ENCODE data around the gene BLOC1S2.
"Not testable (repeated sequence)": the region's sequence is repeated elsewhere in the genome, so short reads cannot be mapped to it uniquely, and the experiment has no call there.

The BLOC1S2 gene

GRCh38 chr10:100291356-100291755, 4.9 kb upstream of the BLOC1S2 start:
- no peak for DNase-seq (ENCODE audit: low read depth)

- DNase-seq (ENCODE audit: low read depth) = peak; percentile 45
Observed at GRCh38 chr10:100289641-100290040, 3.2 kb upstream of the BLOC1S2 start.

DNA sequence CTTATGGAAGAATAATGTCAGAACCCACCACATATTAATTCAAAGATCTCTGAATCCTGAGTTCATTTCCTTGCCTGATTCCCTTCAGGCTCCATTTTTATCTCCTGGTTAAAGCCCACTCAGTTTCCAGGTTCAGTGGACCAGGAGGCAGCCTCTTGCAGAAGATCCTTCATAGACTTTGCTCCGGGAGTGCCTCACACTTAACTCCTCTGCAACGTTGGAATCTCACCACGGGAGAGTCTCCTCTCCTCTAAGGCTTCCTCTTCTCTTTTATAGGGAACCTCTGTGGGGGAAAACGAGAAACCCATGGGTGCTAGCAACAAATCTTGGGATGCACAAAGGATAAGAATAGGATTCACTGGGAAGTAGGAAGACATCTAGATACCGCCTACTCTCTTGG, 1.7 kb upstream of the BLOC1S2 start:
- no peak for DNase-seq (ENCODE audit: low read depth)

GRCh38 chr10:100287756-100288155, 1.3 kb upstream of the BLOC1S2 start:
- no peak for DNase-seq (ENCODE audit: low read depth)

DNA sequence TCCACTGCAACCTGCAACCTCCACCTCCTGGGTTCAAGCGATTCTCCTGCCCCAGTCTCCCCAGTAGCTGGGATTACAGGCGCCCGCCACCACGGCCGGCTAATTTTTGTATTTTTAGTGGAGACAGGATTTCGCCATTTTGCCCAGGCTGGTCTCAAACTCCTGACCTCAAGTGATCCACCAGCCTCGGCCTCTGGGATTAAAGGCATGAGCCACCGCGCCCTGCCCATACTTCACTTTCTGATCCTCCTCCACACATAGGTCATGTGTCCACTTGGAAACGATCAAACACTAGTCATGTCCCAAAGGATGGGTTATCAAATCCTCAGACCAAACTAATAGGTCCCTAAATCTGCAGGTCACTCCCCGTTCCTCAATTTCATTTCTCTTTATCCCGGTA, 1.2 kb downstream of the BLOC1S2 start:
- DNase-seq (ENCODE audit: low read depth) = not testable (repeated sequence)

GRCh38 chr10:100282907-100283306, 3.6 kb downstream of the BLOC1S2 start:
- DNase-seq (ENCODE audit: low read depth) = no peak

- not testable (repeated sequence) for DNase-seq (ENCODE audit: low read depth)
Observed at GRCh38 chr10:100276971-100277370, 9.5 kb downstream of the BLOC1S2 start.

DNA sequence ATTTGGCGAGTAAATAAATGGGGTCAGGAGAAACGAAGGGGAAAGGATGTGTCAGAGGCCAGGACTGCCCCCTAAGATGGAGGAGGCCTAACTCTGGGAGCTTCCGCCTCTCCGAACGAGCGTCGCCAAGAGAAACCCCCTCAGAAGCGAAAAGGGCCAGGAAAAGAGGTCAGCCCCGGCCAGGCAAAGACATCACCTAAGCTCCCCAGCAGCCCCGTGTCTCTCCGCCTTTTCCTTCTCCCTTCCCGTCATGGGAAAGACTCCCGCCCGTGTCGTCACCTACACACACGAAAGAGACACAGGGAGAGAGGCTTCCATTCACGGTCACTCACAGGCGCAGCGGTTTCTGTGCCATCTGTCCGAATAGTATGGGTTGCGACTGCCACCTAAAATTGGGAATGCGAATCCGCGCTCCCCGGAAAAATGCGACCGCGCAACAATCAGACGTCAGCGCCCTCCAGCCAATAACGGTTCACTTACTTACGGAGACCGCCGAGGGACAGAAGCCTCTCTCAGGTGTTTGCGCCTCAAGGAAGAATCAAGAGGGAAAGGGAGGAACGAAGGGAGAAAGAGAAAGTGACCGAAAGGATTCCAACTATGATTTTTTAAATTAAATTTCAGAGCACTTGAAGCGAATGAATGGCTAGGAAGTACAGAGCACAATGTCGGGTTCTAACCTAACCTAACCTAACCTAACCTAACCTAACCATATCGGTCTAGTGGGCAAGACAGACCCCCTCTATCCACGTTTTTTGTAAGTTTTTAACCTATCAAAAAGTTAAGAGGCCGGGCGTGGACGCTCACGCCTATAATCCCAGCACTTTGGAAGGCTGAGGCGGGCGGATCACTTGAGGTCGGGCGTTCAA, 19.0 kb downstream of the BLOC1S2 start, which contains the start of gene CWF19L1:
TSS of gene CWF19L1 (minus strand) at position 400 of the 866 bp plus-strand sequence. CDS start at position 355, 45 bp downstream.
- peak; percentile 61 for DNase-seq (ENCODE audit: low read depth)

DNA sequence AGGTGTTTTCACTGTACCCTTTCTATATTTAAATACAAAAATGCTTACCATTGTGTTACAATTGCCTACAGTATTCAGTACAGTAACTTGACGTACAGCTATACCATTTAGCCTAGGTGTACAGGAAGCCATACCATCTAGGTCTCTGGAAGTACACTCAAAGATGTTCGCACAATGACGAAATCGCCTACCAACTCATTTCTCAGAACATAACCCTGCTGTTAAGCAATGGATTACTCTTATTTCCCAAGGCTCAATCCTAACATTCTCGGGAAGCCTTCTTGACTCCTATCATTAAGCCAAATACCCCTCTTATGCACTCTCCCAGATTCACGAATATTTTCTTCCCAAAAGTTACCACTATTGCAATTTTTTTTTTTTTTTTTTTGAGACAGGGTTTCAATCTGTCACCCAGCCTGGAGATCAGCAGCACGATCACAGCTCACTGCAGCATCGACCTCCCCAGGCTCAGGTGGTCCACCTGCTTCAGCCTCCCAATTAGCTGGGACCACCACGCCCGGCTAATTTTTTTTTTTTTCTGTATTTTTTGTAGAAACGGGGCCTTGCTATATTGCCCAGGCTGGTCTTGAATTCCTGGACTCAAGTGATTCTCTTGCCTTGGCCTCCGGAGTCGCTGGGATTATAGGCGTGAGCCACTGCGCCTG, 20.5 kb downstream of the BLOC1S2 start:
- no peak for DNase-seq (ENCODE audit: low read depth)

DNA sequence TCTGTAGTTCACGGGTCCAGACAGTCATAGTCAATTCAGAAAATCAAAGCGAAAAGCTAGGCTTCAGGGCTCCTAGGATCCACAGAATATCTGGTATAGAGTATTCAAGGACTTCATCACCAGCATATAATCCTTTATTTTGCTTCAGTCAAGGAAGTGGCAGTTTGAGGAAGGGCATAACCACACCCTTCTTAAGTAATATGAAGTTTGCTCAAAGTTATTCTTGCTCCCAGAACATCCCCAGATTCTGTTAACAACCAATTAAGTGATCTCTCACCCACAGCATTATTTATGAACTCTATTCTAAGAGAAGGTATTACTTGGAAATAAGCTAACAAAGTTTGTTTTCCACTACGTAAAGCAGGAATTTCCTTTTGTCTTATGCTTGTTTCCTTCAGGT, 32.3 kb downstream of the BLOC1S2 start:
- DNase-seq (ENCODE audit: low read depth) = no peak

- no peak for DNase-seq (ENCODE audit: low read depth)
Observed at GRCh38 chr10:100253041-100253440, 33.4 kb downstream of the BLOC1S2 start.

DNA sequence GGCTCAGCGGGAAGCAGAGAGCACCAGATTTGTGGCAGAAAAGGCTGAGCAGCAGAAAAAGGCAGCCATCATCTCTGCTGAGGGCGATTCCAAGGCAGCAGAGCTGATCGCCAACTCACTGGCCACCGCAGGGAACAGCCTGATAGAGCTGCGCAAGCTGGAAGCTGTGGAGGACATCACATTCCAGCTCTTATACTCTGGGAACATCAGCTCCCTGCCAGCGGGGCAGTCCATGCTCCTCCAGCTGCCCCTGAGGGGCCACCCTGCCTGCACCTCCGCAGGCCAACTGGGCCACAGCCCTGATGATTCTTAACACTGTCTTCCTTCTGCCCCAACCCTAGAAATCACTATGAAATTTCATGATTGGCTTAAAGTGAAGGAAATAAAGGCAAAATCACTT, 37.7 kb downstream of the BLOC1S2 start:
- no peak for DNase-seq (ENCODE audit: low read depth)

GRCh38 chr10:100245484-100246220, 40.8 kb downstream of the BLOC1S2 start:
- DNase-seq (ENCODE audit: low read depth) = no peak

DNA sequence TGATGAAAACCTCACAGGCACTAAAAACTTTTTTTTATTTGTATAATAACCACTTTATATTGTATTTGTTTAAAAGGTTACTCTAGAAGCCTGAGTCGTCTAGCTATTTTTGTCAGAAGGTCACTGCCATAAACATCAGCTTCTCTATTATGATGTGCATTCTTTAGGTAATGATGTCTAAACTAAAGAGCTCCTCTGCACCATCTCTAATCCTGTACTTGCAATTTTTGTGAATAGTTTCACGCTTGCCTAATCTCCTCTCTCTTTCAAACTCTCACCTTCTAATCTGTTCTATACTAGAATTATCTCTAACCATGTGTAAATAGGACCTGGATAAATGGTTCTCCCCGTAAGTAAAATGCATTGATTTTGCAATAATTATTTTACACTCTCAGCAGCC, 46.6 kb downstream of the BLOC1S2 start:
- no peak for DNase-seq (ENCODE audit: low read depth)

DNA sequence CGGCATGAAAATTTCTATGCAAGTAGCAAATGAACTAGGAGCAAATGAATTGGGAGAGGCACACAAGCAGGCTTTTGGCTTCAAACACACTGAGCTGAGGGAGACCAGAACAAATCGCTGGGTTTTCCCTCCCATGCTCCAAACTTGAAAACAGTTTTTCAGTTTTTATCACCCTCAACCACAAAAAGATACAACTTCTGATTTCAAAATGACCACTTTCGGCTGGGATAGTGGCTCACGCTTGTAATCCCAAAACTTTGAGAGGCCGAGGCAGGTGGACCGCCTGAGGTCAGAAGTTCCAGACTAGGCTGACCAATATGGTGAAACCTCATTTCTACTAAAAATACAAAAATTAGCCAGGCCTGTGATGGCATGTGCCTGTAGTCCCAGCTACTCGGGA, 48.1 kb downstream of the BLOC1S2 start:
- DNase-seq (ENCODE audit: low read depth) = no peak

DNA sequence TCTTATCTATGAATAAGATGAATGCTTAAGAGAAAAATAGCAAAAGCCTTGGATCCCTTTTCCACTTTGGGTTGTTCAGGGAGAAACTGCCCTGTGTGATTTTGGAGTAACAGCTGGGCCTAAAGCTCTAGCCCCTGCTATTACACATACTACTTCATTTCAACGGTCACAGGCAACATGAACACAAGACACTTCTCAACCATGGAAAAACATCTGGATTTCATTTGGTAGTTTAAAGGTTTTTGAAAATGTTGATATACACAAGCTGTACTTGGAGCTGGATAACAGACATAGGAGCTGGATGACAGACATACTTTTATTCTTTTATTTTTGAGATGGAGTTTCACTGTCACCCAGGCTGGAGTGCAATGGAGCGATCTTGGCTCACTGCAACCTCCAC, 54.4 kb downstream of the BLOC1S2 start:
- no peak for DNase-seq (ENCODE audit: low read depth)

- DNase-seq (ENCODE audit: low read depth) = no peak
Observed at GRCh38 chr10:100229819-100230422, 56.6 kb downstream of the BLOC1S2 start.

GRCh38 chr10:100223879-100224278, 62.6 kb downstream of the BLOC1S2 start:
- no peak for DNase-seq (ENCODE audit: low read depth)
